Measurements from ENCODE around the gene CLCN3. TPM values are rescaled to one million over a fixed set of nuclear protein-coding genes. Genes with fewer than 3 reads are reported as not detected.

CLCN3 gene
- total and polyA plus RNA-seq, 9 of the 15 experiments (the other 6 are each of a cell fraction or from before 2014, with no cell fraction given) = 12.7 to 60.6 (median 38.5) TPM

- TF ChIP-seq ZBTB11 (CRISPR knock-in tag; IDR thresholded peaks at IDR 0.05) (no peak), OTX1 (CRISPR knock-in tag; IDR thresholded peaks at IDR 0.05) (no peak), HIVEP1 (CRISPR knock-in tag; IDR thresholded peaks at IDR 0.05) (no peak), SFPQ (IDR thresholded peaks at IDR 0.05; ENCODE audit: low read depth, low read length) (no peak), RBM22 (IDR thresholded peaks at IDR 0.05; ENCODE audit: low read depth, low read length, poor library complexity, severe bottlenecking) (no peak), POU5F1 (IDR thresholded peaks at IDR 0.05; ENCODE audit: borderline replicate concordance, low read depth, low read length, partially characterized antibody) (no peak), ARID4B (CRISPR knock-in tag; IDR thresholded peaks at IDR 0.05) (no peak), CBX1 (IDR thresholded peaks at IDR 0.05; ENCODE audit: low read depth) (no peak), SMARCA4 (IDR thresholded peaks at IDR 0.05) (0 out of 2 replicates have a peak, but pooled peaks have one; percentile 18), ZSCAN29 (IDR thresholded peaks at IDR 0.05) (no peak), ZNF280A (IDR thresholded peaks at IDR 0.05; ENCODE audit: low read depth, partially characterized antibody) (no peak), MAFF (IDR thresholded peaks at IDR 0.05; ENCODE audit: low read length) (0 out of 2 replicates have a peak, but pooled peaks have one; percentile 32), RAD51 (IDR thresholded peaks at IDR 0.05; ENCODE audit: borderline replicate concordance, low read depth) (no peak), RBM15 (IDR thresholded peaks at IDR 0.05; ENCODE audit: insufficient read depth, low read length) (no peak)
Observed at GRCh38 chr4:169612871-169613859, 7.2 kb upstream of the CLCN3 start (continued).

All from K562 (cell line).